H9 (cell line): ENCODE results near the gene DNAH11. TPM values are rescaled to one million over a fixed set of nuclear protein-coding genes. Genes with fewer than 3 reads are reported as not detected.

Source experiments
- DNase-seq: peaks from one replicate; pipeline ENCODE4 v3.0.0-alpha.2; 2017
- H2AFZ ChIP-seq: one replicate; pipeline ENCODE4 v1.6.1; 2013; ENCODE audit warnings: mild to moderate bottlenecking, low read length, control low read depth, moderate library complexity
- H2AK5ac ChIP-seq: 2 replicates; pipeline ENCODE4 v1.6.1; 2013; ENCODE audit warnings: low read length, control low read depth, mixed read lengths; ENCODE audit not compliant: insufficient read length
- H2BK120ac ChIP-seq: one replicate; pipeline ENCODE4 v1.6.1; 2013; ENCODE audit warnings: low read depth, mild to moderate bottlenecking, low read length, control low read depth, inconsistent platforms; ENCODE audit not compliant: poor library complexity, severe bottlenecking
- H2BK12ac ChIP-seq: 2 replicates; pipeline ENCODE4 v1.6.1; 2013; ENCODE audit warnings: low read length, control low read depth, mixed read lengths, low read depth; ENCODE audit not compliant: insufficient read length
- H2BK15ac ChIP-seq: 2 replicates; pipeline ENCODE4 v1.6.1; 2013; ENCODE audit warnings: low read depth, low read length, control low read depth
- H2BK20ac ChIP-seq: one replicate; pipeline ENCODE4 v1.6.1; 2013; ENCODE audit warnings: low read depth, mild to moderate bottlenecking, low read length, control low read depth, inconsistent platforms; ENCODE audit not compliant: poor library complexity, severe bottlenecking
- H2BK5ac ChIP-seq: 2 replicates; pipeline ENCODE4 v1.6.1; 2013; ENCODE audit warnings: low read length, control low read depth, mixed read lengths; ENCODE audit not compliant: insufficient read length
- H3K14ac ChIP-seq: 2 replicates; pipeline ENCODE4 v1.6.1; 2013; ENCODE audit warnings: low read length, control low read depth; ENCODE audit not compliant: insufficient read depth
- H3K18ac ChIP-seq: 2 replicates; pipeline ENCODE4 v1.6.1; 2013; ENCODE audit warnings: low read depth, mild to moderate bottlenecking, mixed read lengths, low read length, control low read depth; ENCODE audit not compliant: insufficient read length
- H3K23ac ChIP-seq: 2 replicates; pipeline ENCODE4 v1.6.1; 2013; ENCODE audit warnings: low read length, control low read depth, mixed read lengths, low read depth; ENCODE audit not compliant: insufficient read length
- H3K23me2 ChIP-seq: 2 replicates; pipeline ENCODE4 v1.6.1; 2013; ENCODE audit warnings: low read depth, mild to moderate bottlenecking, mixed read lengths, low read length, control low read depth; ENCODE audit not compliant: insufficient read length, poor library complexity, severe bottlenecking
- H3K27ac ChIP-seq: 2 replicates; pipeline ENCODE4 v1.5.1; 2013; ENCODE audit warnings: low read length, control low read depth, mixed read lengths, low read depth; ENCODE audit not compliant: insufficient read length
- H3K27me3 ChIP-seq: 2 replicates; pipeline ENCODE4 v1.6.1; 2013; ENCODE audit warnings: low read length, control low read depth, inconsistent platforms; ENCODE audit not compliant: insufficient read depth
- H3K4ac ChIP-seq: 2 replicates; pipeline ENCODE4 v1.6.1; 2013; ENCODE audit warnings: low read depth, mild to moderate bottlenecking, control low read depth, inconsistent platforms, low read length, moderate library complexity
- H3K4me1 ChIP-seq: 2 replicates; pipeline ENCODE4 v1.6.1; 2013; ENCODE audit warnings: low read length, control low read depth, inconsistent platforms; ENCODE audit not compliant: insufficient read depth
- H3K4me2 ChIP-seq: 2 replicates; pipeline ENCODE4 v1.6.1; 2013; ENCODE audit warnings: low read length, control low read depth, mixed read lengths; ENCODE audit not compliant: insufficient read length, insufficient read depth
- H3K56ac ChIP-seq: 2 replicates; pipeline ENCODE4 v1.6.1; 2013; ENCODE audit warnings: low read depth, mild to moderate bottlenecking, mixed read lengths, low read length, control low read depth; ENCODE audit not compliant: insufficient read length
- H3K79me1 ChIP-seq: 2 replicates; pipeline ENCODE4 v1.6.1; 2013; ENCODE audit warnings: low read depth, mild to moderate bottlenecking, moderate library complexity, low read length, control low read depth, inconsistent platforms; ENCODE audit not compliant: insufficient read depth, poor library complexity, severe bottlenecking
- H3K79me2 ChIP-seq: 2 replicates; pipeline ENCODE4 v1.6.1; 2013; ENCODE audit warnings: low read length, control low read depth, inconsistent platforms; ENCODE audit not compliant: insufficient read depth
- H3K9ac ChIP-seq: 2 replicates; pipeline ENCODE4 v1.6.1; 2013; ENCODE audit warnings: low read length, control low read depth, mixed read lengths; ENCODE audit not compliant: insufficient read length; ENCODE audit errors: extremely low read depth
- H3K9me3 ChIP-seq: one replicate; pipeline ENCODE4 v1.6.1; 2013; ENCODE audit warnings: low read depth, low read length, inconsistent platforms; ENCODE audit not compliant: control insufficient read depth
- H3T11ph ChIP-seq: one replicate; pipeline ENCODE4 v1.6.1; 2013; ENCODE audit warnings: mild to moderate bottlenecking, low read length, control low read depth, inconsistent platforms
- H4K20me1 ChIP-seq: one replicate; pipeline ENCODE4 v1.6.1; 2013; ENCODE audit not compliant: control insufficient read depth, insufficient read length, insufficient read depth
- H4K5ac ChIP-seq: 2 replicates; pipeline ENCODE4 v1.6.1; 2013; ENCODE audit warnings: low read depth, mild to moderate bottlenecking, mixed read lengths, low read length, control low read depth; ENCODE audit not compliant: insufficient read length
- H4K8ac ChIP-seq: replicated peaks from 2 replicates; pipeline ENCODE4 v1.6.1; 2013; ENCODE audit warnings: low read length, control low read depth, mixed read lengths, low read depth; ENCODE audit not compliant: insufficient read length
- H4K91ac ChIP-seq: 2 replicates; pipeline ENCODE4 v1.6.1; 2013; ENCODE audit warnings: low read depth, mild to moderate bottlenecking, moderate library complexity, mixed read lengths, low read length, control low read depth; ENCODE audit not compliant: insufficient read length
- H3K27ac Mint-ChIP-seq, 3 experiments: 2 replicates in 2 of 3; 3 replicates in 1 of 3; pipeline ENCODE4 v1.8.0; 2020 to 2021; ENCODE audit warnings: mixed read lengths in 3 of 3, mild to moderate bottlenecking in 1 of 3, moderate library complexity in 1 of 3
- H3K27me3 Mint-ChIP-seq: 2 replicates; pipeline ENCODE4 v1.8.0; 2021; ENCODE audit warnings: low read depth, mild to moderate bottlenecking, moderate library complexity, mixed read lengths
- H3K36me3 Mint-ChIP-seq, 3 experiments: 2 replicates in 2 of 3; 3 replicates in 1 of 3; pipeline ENCODE4 v1.8.0; 2020 to 2021; ENCODE audit warnings: low read depth in 3 of 3, mixed read lengths in 3 of 3; ENCODE audit not compliant: insufficient read depth in 1 of 3
- H3K4me1 Mint-ChIP-seq, 2 experiments: 2 replicates each; pipeline ENCODE4 v1.8.0; 2020; ENCODE audit warnings: mixed read lengths in 2 of 2
- H3K4me3 Mint-ChIP-seq, 2 experiments: 2 replicates in 1 of 2; 3 replicates in 1 of 2; pipeline ENCODE4 v1.8.0; 2020 to 2021; ENCODE audit warnings: mild to moderate bottlenecking in 2 of 2, mixed read lengths in 2 of 2, moderate library complexity in 1 of 2
- H3K9me3 Mint-ChIP-seq, 2 experiments: 2 replicates in 1 of 2; 3 replicates in 1 of 2; pipeline ENCODE4 v1.8.0; 2020; ENCODE audit warnings: mild to moderate bottlenecking in 2 of 2, mixed read lengths in 2 of 2, moderate library complexity in 1 of 2
- CTCF ChIP-seq: fragments of 200-600 bp; sonication (generic); conservative IDR thresholded peaks from 3 replicates; pipeline ENCODE4 v1.8.0; 2021; ENCODE audit warnings: antibody characterized with exemption, mild to moderate bottlenecking
- WGBS: extraction: QIAGEN DNeasy Blood & Tissue Kit; methylation state at CpG from one replicate; pipeline ENCODE4 v1.1.7; 2013; ENCODE audit warnings: missing lambda C conversion rate, low lambda C conversion rate, mixed read lengths; ENCODE audit not compliant: insufficient read length; ENCODE audit errors: extremely low coverage; 5-methylcytosine and 5-hydroxymethylcytosine counted together
- total RNA-seq: library from RNA; stranded (reverse); gene quantifications from 2 replicates; pipeline ENCODE4 v1.2.1, GENCODE V29; 2021

DNAH11 gene
- total RNA-seq, 1 experiment from 2014 or later = 2.5 TPM

DNA sequence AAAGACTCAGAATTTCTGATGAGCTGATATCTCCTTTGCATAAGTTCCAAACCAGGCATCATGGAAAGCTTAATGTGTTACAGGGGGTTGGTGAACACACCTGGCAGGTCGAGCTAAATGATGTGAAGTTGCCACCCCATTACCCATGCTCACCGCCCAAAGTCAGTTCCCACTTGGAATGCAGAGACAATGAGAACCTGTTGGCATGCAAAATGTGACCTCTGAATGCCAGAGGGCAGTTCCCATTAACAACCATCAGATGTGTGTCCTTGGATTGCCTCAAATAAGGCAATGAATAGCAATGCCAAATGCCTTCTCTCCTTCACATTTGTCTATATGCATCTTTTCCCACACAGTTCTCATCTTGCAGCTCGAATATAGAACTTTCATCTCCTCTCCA is 212.1 kb downstream of the DNAH11 start:
- Histone ChIP-seq H2BK120ac (no peak overlapping the region), H3K27me3 (no peaks in the 10 kb centered on the region), H3K56ac (no peak overlapping the region), H3K14ac (no peak overlapping the region), H2BK5ac (no peak overlapping the region), H3K27ac (no peak overlapping the region), H2BK20ac (no peak overlapping the region), H3K79me2 (no peaks in the 10 kb centered on the region), H4K8ac (no peak overlapping the region), H2BK12ac (no peak overlapping the region), H3K4ac (no peak overlapping the region), H4K91ac (no peak overlapping the region), H3K4me1 (peaks cover 6% of the 10 kb centered on the region; the same call in 1 of the 2 replicates), H2AK5ac (no peak overlapping the region), H2AFZ (no peak overlapping the region), H3K9ac (no peak overlapping the region), H3K79me1 (no peaks in the 10 kb centered on the region), H3K4me2 (no peak overlapping the region), H2BK15ac (no peak overlapping the region), H4K20me1 (no peaks in the 10 kb centered on the region), H3K18ac (no peak overlapping the region), H3T11ph (no peak overlapping the region), H4K5ac (no peak overlapping the region), H3K9me3 (no peaks in the 10 kb centered on the region), H3K23me2 (no peaks in the 10 kb centered on the region), H3K23ac (no peak overlapping the region)
- H3K36me3 Mint-ChIP-seq = no peaks in the 10 kb centered on the region
- peaks cover 24 to 25% of the 10 kb centered on the region in 2 experiments for H3K4me1 Mint-ChIP-seq
- no peak overlapping the region for H3K27ac Mint-ChIP-seq
- no peaks in the 10 kb centered on the region for H3K27me3 Mint-ChIP-seq
- DNase-seq = peak; percentile 50
- TF ChIP-seq CTCF = no peak
- H3K4me3 Mint-ChIP-seq = no peak overlapping the region
- no peaks in the 10 kb centered on the region; a peak in 1 of 5 replicates for H3K9me3 Mint-ChIP-seq
- no CpG with 5 or more reads among the region's 3 CpGs for WGBS
